Coronary artery (tissue), 2 donors: Measurements from ENCODE around the gene STRIP2.
"Not testable (repeated sequence)": the region's sequence is repeated elsewhere in the genome, so short reads cannot be mapped to it uniquely, and the experiment has no call there.

Experiments used
- DNase-seq: peaks from one replicate; pipeline ENCODE4 v3.0.0-alpha.2; 2017; ENCODE audit warnings: low spot score
- H3K27ac ChIP-seq, 2 donors: fragments of 200-600 bp; sonication (generic); one replicate each; pipeline ENCODE4 v1.5.1; 2016 to 2019
- H3K4me3 ChIP-seq: fragments of 200-600 bp; sonication (generic); 2 replicates; pipeline ENCODE4 v1.5.1; 2016; ENCODE audit warnings: mild to moderate bottlenecking, moderate library complexity
- CTCF ChIP-seq: fragments of 200-600 bp; sonication (generic); IDR thresholded peaks from one replicate; pipeline ENCODE4 v1.5.1; 2019; ENCODE audit warnings: antibody characterized with exemption

Gene STRIP2

GRCh38 chr7:129479831-129480230 lies 45.6 kb downstream of the STRIP2 start:
- TF ChIP-seq CTCF = no peak
- Histone ChIP-seq H3K27ac (no peak overlapping the region), H3K4me3 (no peak overlapping the region)
- DNase-seq = no peak

- no peak for DNase-seq
- Histone ChIP-seq H3K27ac (no peak overlapping the region), H3K4me3 (no peak overlapping the region)
- no peak for TF ChIP-seq CTCF
Measured at GRCh38 chr7:129480674-129481363, 46.6 kb downstream of the STRIP2 start.

GRCh38 chr7:129481376-129481775 lies 47.1 kb downstream of the STRIP2 start:
- DNase-seq, H3K27ac ChIP-seq, H3K4me3 ChIP-seq: not testable (repeated sequence)

- no peak for DNase-seq
- no peak overlapping the region for H3K4me3 ChIP-seq
- TF ChIP-seq CTCF = no peak
- no peak overlapping the region for H3K27ac ChIP-seq
Measured at GRCh38 chr7:129482781-129483180, 48.5 kb downstream of the STRIP2 start.

GRCh38 chr7:129489491-129489890 lies 55.3 kb downstream of the STRIP2 start:
- no peak overlapping the region for H3K27ac ChIP-seq

GRCh38 chr7:129492391-129492790 lies 58.2 kb downstream of the STRIP2 start:
- H3K4me3 ChIP-seq = no peak overlapping the region
- DNase-seq = no peak
- TF ChIP-seq CTCF = no peak
- H3K27ac ChIP-seq = no peak overlapping the region

More at GRCh38 chr7:129489491-129489890, 55.3 kb downstream of the STRIP2 start:
- no peak for TF ChIP-seq CTCF
- H3K4me3 ChIP-seq = no peak overlapping the region
- no peak for DNase-seq

- no peak for TF ChIP-seq CTCF
- no peak for DNase-seq
- Histone ChIP-seq H3K27ac (no peak overlapping the region), H3K4me3 (no peak overlapping the region)
Measured at GRCh38 chr7:129493555-129493954, 59.3 kb downstream of the STRIP2 start.

GRCh38 chr7:129494041-129494440 lies 59.8 kb downstream of the STRIP2 start:
- TF ChIP-seq CTCF = no peak
- DNase-seq = no peak
- Histone ChIP-seq H3K4me3 (no peak overlapping the region), H3K27ac (no peak overlapping the region)
